ENCODE measurements around the gene MAB21L3. TPM values are rescaled to one million over a fixed set of nuclear protein-coding genes. Genes with fewer than 3 reads are reported as not detected.

Gene MAB21L3
- total RNA-seq, 1 experiment from 2014 or later = not detected

DNA sequence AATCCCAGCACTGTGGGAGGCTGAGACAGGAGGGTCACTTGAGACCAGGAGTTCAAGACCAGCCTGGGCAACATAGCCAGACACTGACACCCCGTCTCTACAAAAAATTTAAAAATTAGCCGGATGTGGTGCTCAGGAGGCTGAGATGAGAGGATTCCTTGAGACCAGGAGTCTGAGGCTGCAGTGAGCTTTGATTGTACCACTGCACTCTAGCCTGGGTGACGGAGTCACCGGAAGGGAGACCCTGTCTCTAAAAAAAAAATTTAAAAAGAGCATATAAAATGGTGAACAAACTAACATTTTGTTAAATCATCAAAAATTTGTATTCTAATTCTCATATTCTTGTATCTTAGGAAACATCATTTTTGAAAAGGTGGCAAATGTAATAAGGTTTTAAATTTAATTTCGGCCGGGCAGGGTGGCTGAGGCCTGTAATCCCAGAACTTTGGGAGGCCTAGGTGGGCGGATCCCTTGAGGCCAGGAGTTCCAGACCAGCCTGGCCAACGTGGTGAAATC, 27.1 kb downstream of the MAB21L3 start:
- peaks cover 0 to 1% (median 0%) of the 10 kb centered on the region in 3 experiments; a peak in 2 of 7 replicates for H3K36me3 Mint-ChIP-seq (ENCODE audit: insufficient read depth in 1 of 3, low read depth in 3 of 3)
- Histone ChIP-seq H3K9me3 (ENCODE audit: control insufficient read depth, low read depth, low read length) (no peaks in the 10 kb centered on the region), H3K4me1 (ENCODE audit: insufficient read depth, low read length) (no peaks in the 10 kb centered on the region), H2BK5ac (ENCODE audit: insufficient read length, low read length) (no peak overlapping the region), H3K9ac (ENCODE audit: extremely low read depth, insufficient read length, low read length) (no peak overlapping the region), H3K4ac (ENCODE audit: low read depth, low read length) (no peak overlapping the region), H2BK15ac (ENCODE audit: low read depth, low read length) (no peak overlapping the region), H4K5ac (ENCODE audit: insufficient read length, low read depth, low read length) (no peak overlapping the region), H3K4me2 (ENCODE audit: insufficient read depth, insufficient read length, low read length) (no peak overlapping the region), H3K27me3 (ENCODE audit: insufficient read depth, low read length) (no peaks in the 10 kb centered on the region), H3K79me1 (ENCODE audit: insufficient read depth, low read depth, low read length, poor library complexity, severe bottlenecking) (no peaks in the 10 kb centered on the region), H3T11ph (ENCODE audit: low read length) (no peak overlapping the region), H2BK12ac (ENCODE audit: insufficient read length, low read depth, low read length) (no peak overlapping the region), H3K79me2 (ENCODE audit: insufficient read depth, low read length) (no peaks in the 10 kb centered on the region), H3K14ac (ENCODE audit: insufficient read depth, low read length) (no peak overlapping the region), H2BK20ac (ENCODE audit: low read depth, low read length, poor library complexity, severe bottlenecking) (no peak overlapping the region), H3K23ac (ENCODE audit: insufficient read length, low read depth, low read length) (no peak overlapping the region), H3K56ac (ENCODE audit: insufficient read length, low read depth, low read length) (no peak overlapping the region), H4K91ac (ENCODE audit: insufficient read length, low read depth, low read length) (no peak overlapping the region), H3K18ac (ENCODE audit: insufficient read length, low read depth, low read length) (no peak overlapping the region), H4K20me1 (ENCODE audit: control insufficient read depth, insufficient read depth, insufficient read length) (no peaks in the 10 kb centered on the region), H3K23me2 (ENCODE audit: insufficient read length, low read depth, low read length, poor library complexity, severe bottlenecking) (no peaks in the 10 kb centered on the region), H4K8ac (replicated peaks; ENCODE audit: insufficient read length, low read depth, low read length) (no peak overlapping the region), H2AK5ac (ENCODE audit: insufficient read length, low read length) (no peak overlapping the region), H2AFZ (ENCODE audit: low read length) (no peak overlapping the region), H3K27ac (ENCODE audit: insufficient read length, low read depth, low read length) (no peak overlapping the region), H2BK120ac (ENCODE audit: low read depth, low read length, poor library complexity, severe bottlenecking) (no peak overlapping the region)
- H3K4me3 Mint-ChIP-seq = no peak overlapping the region
- DNase-seq = no peak
- no peak overlapping the region for H3K27ac Mint-ChIP-seq
- TF ChIP-seq, protein P1, sequence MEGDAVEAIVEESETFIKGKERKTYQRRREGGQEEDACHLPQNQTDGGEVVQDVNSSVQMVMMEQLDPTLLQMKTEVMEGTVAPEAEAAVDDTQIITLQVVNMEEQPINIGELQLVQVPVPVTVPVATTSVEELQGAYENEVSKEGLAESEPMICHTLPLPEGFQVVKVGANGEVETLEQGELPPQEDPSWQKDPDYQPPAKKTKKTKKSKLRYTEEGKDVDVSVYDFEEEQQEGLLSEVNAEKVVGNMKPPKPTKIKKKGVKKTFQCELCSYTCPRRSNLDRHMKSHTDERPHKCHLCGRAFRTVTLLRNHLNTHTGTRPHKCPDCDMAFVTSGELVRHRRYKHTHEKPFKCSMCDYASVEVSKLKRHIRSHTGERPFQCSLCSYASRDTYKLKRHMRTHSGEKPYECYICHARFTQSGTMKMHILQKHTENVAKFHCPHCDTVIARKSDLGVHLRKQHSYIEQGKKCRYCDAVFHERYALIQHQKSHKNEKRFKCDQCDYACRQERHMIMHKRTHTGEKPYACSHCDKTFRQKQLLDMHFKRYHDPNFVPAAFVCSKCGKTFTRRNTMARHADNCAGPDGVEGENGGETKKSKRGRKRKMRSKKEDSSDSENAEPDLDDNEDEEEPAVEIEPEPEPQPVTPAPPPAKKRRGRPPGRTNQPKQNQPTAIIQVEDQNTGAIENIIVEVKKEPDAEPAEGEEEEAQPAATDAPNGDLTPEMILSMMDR (conservative IDR thresholded peaks at IDR 0.05) = no peak
- peaks cover 6% of the 10 kb centered on the region in 2 experiments for H3K4me1 Mint-ChIP-seq
- WGBS (ENCODE audit: extremely low coverage, insufficient read length, low lambda C conversion rate) = no CpG with 5 or more reads among the region's 8 CpGs
- H3K27me3 Mint-ChIP-seq (ENCODE audit: low read depth) = no peaks in the 10 kb centered on the region
- peaks cover under 1 to 1% of the 10 kb centered on the region in 2 experiments; a peak in 4 of 5 replicates for H3K9me3 Mint-ChIP-seq
